H9 (cell line): ENCODE measurements around the gene NMUR1. TPM values are rescaled to one million over a fixed set of nuclear protein-coding genes. Genes with fewer than 3 reads are reported as not detected.
A peak's percentile ranks its signal among the peaks of the same experiment; 100 is the strongest.

Experiments used
- DNase-seq: peaks from one replicate; pipeline ENCODE4 v3.0.0-alpha.2; 2017
- H2AFZ ChIP-seq: one replicate; pipeline ENCODE4 v1.6.1; 2013; ENCODE audit warnings: mild to moderate bottlenecking, low read length, control low read depth, moderate library complexity
- H2AK5ac ChIP-seq: 2 replicates; pipeline ENCODE4 v1.6.1; 2013; ENCODE audit warnings: low read length, control low read depth, mixed read lengths; ENCODE audit not compliant: insufficient read length
- H2BK120ac ChIP-seq: one replicate; pipeline ENCODE4 v1.6.1; 2013; ENCODE audit warnings: low read depth, mild to moderate bottlenecking, low read length, control low read depth, inconsistent platforms; ENCODE audit not compliant: poor library complexity, severe bottlenecking
- H2BK12ac ChIP-seq: 2 replicates; pipeline ENCODE4 v1.6.1; 2013; ENCODE audit warnings: low read length, control low read depth, mixed read lengths, low read depth; ENCODE audit not compliant: insufficient read length
- H2BK15ac ChIP-seq: 2 replicates; pipeline ENCODE4 v1.6.1; 2013; ENCODE audit warnings: low read depth, low read length, control low read depth
- H2BK20ac ChIP-seq: one replicate; pipeline ENCODE4 v1.6.1; 2013; ENCODE audit warnings: low read depth, mild to moderate bottlenecking, low read length, control low read depth, inconsistent platforms; ENCODE audit not compliant: poor library complexity, severe bottlenecking
- H2BK5ac ChIP-seq: 2 replicates; pipeline ENCODE4 v1.6.1; 2013; ENCODE audit warnings: low read length, control low read depth, mixed read lengths; ENCODE audit not compliant: insufficient read length
- H3K14ac ChIP-seq: 2 replicates; pipeline ENCODE4 v1.6.1; 2013; ENCODE audit warnings: low read length, control low read depth; ENCODE audit not compliant: insufficient read depth
- H3K18ac ChIP-seq: 2 replicates; pipeline ENCODE4 v1.6.1; 2013; ENCODE audit warnings: low read depth, mild to moderate bottlenecking, mixed read lengths, low read length, control low read depth; ENCODE audit not compliant: insufficient read length
- H3K23ac ChIP-seq: 2 replicates; pipeline ENCODE4 v1.6.1; 2013; ENCODE audit warnings: low read length, control low read depth, mixed read lengths, low read depth; ENCODE audit not compliant: insufficient read length
- H3K23me2 ChIP-seq: 2 replicates; pipeline ENCODE4 v1.6.1; 2013; ENCODE audit warnings: low read depth, mild to moderate bottlenecking, mixed read lengths, low read length, control low read depth; ENCODE audit not compliant: insufficient read length, poor library complexity, severe bottlenecking
- H3K27ac ChIP-seq: 2 replicates; pipeline ENCODE4 v1.5.1; 2013; ENCODE audit warnings: low read length, control low read depth, mixed read lengths, low read depth; ENCODE audit not compliant: insufficient read length
- H3K27me3 ChIP-seq: 2 replicates; pipeline ENCODE4 v1.6.1; 2013; ENCODE audit warnings: low read length, control low read depth, inconsistent platforms; ENCODE audit not compliant: insufficient read depth
- H3K4ac ChIP-seq: 2 replicates; pipeline ENCODE4 v1.6.1; 2013; ENCODE audit warnings: low read depth, mild to moderate bottlenecking, control low read depth, inconsistent platforms, low read length, moderate library complexity
- H3K4me1 ChIP-seq: 2 replicates; pipeline ENCODE4 v1.6.1; 2013; ENCODE audit warnings: low read length, control low read depth, inconsistent platforms; ENCODE audit not compliant: insufficient read depth
- H3K4me2 ChIP-seq: 2 replicates; pipeline ENCODE4 v1.6.1; 2013; ENCODE audit warnings: low read length, control low read depth, mixed read lengths; ENCODE audit not compliant: insufficient read length, insufficient read depth
- H3K56ac ChIP-seq: 2 replicates; pipeline ENCODE4 v1.6.1; 2013; ENCODE audit warnings: low read depth, mild to moderate bottlenecking, mixed read lengths, low read length, control low read depth; ENCODE audit not compliant: insufficient read length
- H3K79me1 ChIP-seq: 2 replicates; pipeline ENCODE4 v1.6.1; 2013; ENCODE audit warnings: low read depth, mild to moderate bottlenecking, moderate library complexity, low read length, control low read depth, inconsistent platforms; ENCODE audit not compliant: insufficient read depth, poor library complexity, severe bottlenecking
- H3K79me2 ChIP-seq: 2 replicates; pipeline ENCODE4 v1.6.1; 2013; ENCODE audit warnings: low read length, control low read depth, inconsistent platforms; ENCODE audit not compliant: insufficient read depth
- H3K9ac ChIP-seq: 2 replicates; pipeline ENCODE4 v1.6.1; 2013; ENCODE audit warnings: low read length, control low read depth, mixed read lengths; ENCODE audit not compliant: insufficient read length; ENCODE audit errors: extremely low read depth
- H3K9me3 ChIP-seq: one replicate; pipeline ENCODE4 v1.6.1; 2013; ENCODE audit warnings: low read depth, low read length, inconsistent platforms; ENCODE audit not compliant: control insufficient read depth
- H3T11ph ChIP-seq: one replicate; pipeline ENCODE4 v1.6.1; 2013; ENCODE audit warnings: mild to moderate bottlenecking, low read length, control low read depth, inconsistent platforms
- H4K20me1 ChIP-seq: one replicate; pipeline ENCODE4 v1.6.1; 2013; ENCODE audit not compliant: control insufficient read depth, insufficient read length, insufficient read depth
- H4K5ac ChIP-seq: 2 replicates; pipeline ENCODE4 v1.6.1; 2013; ENCODE audit warnings: low read depth, mild to moderate bottlenecking, mixed read lengths, low read length, control low read depth; ENCODE audit not compliant: insufficient read length
- H4K8ac ChIP-seq: replicated peaks from 2 replicates; pipeline ENCODE4 v1.6.1; 2013; ENCODE audit warnings: low read length, control low read depth, mixed read lengths, low read depth; ENCODE audit not compliant: insufficient read length
- H4K91ac ChIP-seq: 2 replicates; pipeline ENCODE4 v1.6.1; 2013; ENCODE audit warnings: low read depth, mild to moderate bottlenecking, moderate library complexity, mixed read lengths, low read length, control low read depth; ENCODE audit not compliant: insufficient read length
- H3K27ac Mint-ChIP-seq, 3 experiments: 2 replicates in 2 of 3; 3 replicates in 1 of 3; pipeline ENCODE4 v1.8.0; 2020 to 2021; ENCODE audit warnings: mixed read lengths in 3 of 3, mild to moderate bottlenecking in 1 of 3, moderate library complexity in 1 of 3
- H3K27me3 Mint-ChIP-seq: 2 replicates; pipeline ENCODE4 v1.8.0; 2021; ENCODE audit warnings: low read depth, mild to moderate bottlenecking, moderate library complexity, mixed read lengths
- H3K36me3 Mint-ChIP-seq, 3 experiments: 2 replicates in 2 of 3; 3 replicates in 1 of 3; pipeline ENCODE4 v1.8.0; 2020 to 2021; ENCODE audit warnings: low read depth in 3 of 3, mixed read lengths in 3 of 3; ENCODE audit not compliant: insufficient read depth in 1 of 3
- H3K4me1 Mint-ChIP-seq, 2 experiments: 2 replicates each; pipeline ENCODE4 v1.8.0; 2020; ENCODE audit warnings: mixed read lengths in 2 of 2
- H3K4me3 Mint-ChIP-seq, 2 experiments: 2 replicates in 1 of 2; 3 replicates in 1 of 2; pipeline ENCODE4 v1.8.0; 2020 to 2021; ENCODE audit warnings: mild to moderate bottlenecking in 2 of 2, mixed read lengths in 2 of 2, moderate library complexity in 1 of 2
- H3K9me3 Mint-ChIP-seq, 2 experiments: 2 replicates in 1 of 2; 3 replicates in 1 of 2; pipeline ENCODE4 v1.8.0; 2020; ENCODE audit warnings: mild to moderate bottlenecking in 2 of 2, mixed read lengths in 2 of 2, moderate library complexity in 1 of 2
- WGBS: extraction: QIAGEN DNeasy Blood & Tissue Kit; methylation state at CpG from one replicate; pipeline ENCODE4 v1.1.7; 2013; ENCODE audit warnings: missing lambda C conversion rate, low lambda C conversion rate, mixed read lengths; ENCODE audit not compliant: insufficient read length; ENCODE audit errors: extremely low coverage; 5-methylcytosine and 5-hydroxymethylcytosine counted together
- total RNA-seq: library from RNA; stranded (reverse); gene quantifications from 2 replicates; pipeline ENCODE4 v1.2.1, GENCODE V29; 2021
- TF ChIP-seq, protein P1 (sequence below): fragments of 200-600 bp; sonication (generic); conservative IDR thresholded peaks from 3 replicates; pipeline ENCODE4 v1.8.0; 2021; ENCODE audit warnings: antibody characterized with exemption, mild to moderate bottlenecking

Gene NMUR1
- total RNA-seq, 1 experiment from 2014 or later, result 0.20 TPM

DNA sequence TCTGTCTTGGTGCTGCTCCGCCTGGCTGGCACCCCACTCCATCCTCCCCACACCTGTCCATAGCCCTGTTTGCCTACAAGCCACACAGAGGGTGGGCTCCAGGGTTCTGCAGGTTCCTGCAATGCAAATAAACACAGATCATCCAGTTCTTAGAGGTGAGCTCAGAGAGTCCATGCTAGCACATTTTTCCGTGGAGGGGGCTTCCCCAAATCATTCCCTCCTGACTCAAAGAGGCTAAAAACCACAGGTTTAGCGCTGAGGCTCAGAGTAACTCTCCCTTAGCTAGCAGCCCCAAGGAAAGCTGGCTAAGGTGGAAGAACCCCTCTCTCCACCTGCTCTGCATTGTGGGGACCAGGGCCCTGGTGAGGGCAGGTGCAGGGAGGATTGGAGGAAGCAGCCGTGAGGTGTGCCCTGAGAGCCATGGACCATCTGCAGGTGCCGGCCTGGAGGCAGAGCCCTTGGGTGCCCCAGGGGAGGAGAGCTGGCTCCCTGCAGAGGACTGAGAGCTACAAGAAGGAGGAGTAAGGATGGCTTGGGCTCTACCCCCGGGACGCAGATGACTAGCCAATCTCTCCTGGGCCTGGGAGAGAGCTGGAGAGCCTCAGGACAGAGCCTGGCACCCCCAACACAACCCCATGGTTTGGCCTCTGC lies 38.7 kb upstream of the NMUR1 start:
- H3T11ph ChIP-seq, result no peak overlapping the region
- no peak overlapping the region for H2BK12ac ChIP-seq
- peak overlapping the region; percentile 77 to 96 (median 95) for H3K27ac Mint-ChIP-seq
- H3K4me1 Mint-ChIP-seq, result peaks cover 46 to 49% of the 10 kb centered on the region in 2 experiments
- H2BK120ac ChIP-seq, result peak overlapping the region; percentile 50
- H3K9me3 ChIP-seq, result no peaks in the 10 kb centered on the region
- no peak overlapping the region for H3K4me2 ChIP-seq
- no peak overlapping the region for H3K27ac ChIP-seq
- no peak for DNase-seq
- H4K91ac ChIP-seq, result peak overlapping the region; percentile 14
- H3K4ac ChIP-seq, result no peak overlapping the region
- no peak overlapping the region for H4K8ac ChIP-seq
- no peak overlapping the region for H4K5ac ChIP-seq
- no peak overlapping the region for H2AFZ ChIP-seq
- no peaks in the 10 kb centered on the region for H3K79me1 ChIP-seq
- no peak overlapping the region for H2BK5ac ChIP-seq
- TF ChIP-seq, protein P1, sequence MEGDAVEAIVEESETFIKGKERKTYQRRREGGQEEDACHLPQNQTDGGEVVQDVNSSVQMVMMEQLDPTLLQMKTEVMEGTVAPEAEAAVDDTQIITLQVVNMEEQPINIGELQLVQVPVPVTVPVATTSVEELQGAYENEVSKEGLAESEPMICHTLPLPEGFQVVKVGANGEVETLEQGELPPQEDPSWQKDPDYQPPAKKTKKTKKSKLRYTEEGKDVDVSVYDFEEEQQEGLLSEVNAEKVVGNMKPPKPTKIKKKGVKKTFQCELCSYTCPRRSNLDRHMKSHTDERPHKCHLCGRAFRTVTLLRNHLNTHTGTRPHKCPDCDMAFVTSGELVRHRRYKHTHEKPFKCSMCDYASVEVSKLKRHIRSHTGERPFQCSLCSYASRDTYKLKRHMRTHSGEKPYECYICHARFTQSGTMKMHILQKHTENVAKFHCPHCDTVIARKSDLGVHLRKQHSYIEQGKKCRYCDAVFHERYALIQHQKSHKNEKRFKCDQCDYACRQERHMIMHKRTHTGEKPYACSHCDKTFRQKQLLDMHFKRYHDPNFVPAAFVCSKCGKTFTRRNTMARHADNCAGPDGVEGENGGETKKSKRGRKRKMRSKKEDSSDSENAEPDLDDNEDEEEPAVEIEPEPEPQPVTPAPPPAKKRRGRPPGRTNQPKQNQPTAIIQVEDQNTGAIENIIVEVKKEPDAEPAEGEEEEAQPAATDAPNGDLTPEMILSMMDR, result no peak
- WGBS, result no CpG with 5 or more reads among the region's 7 CpGs
- no peak overlapping the region for H3K56ac ChIP-seq
- H3K9me3 Mint-ChIP-seq, result peaks cover 22 to 25% of the 10 kb centered on the region in 2 experiments
- peaks cover 1 to 29% (median 5%) of the 10 kb centered on the region in 3 experiments; a peak in 4 of 7 replicates for H3K36me3 Mint-ChIP-seq
- H3K4me3 Mint-ChIP-seq, result no peak overlapping the region
- no peaks in the 10 kb centered on the region for H3K27me3 ChIP-seq
- peaks cover 5% of the 10 kb centered on the region for H3K23me2 ChIP-seq
- H3K9ac ChIP-seq, result no peak overlapping the region
- H3K27me3 Mint-ChIP-seq, result no peaks in the 10 kb centered on the region
- H4K20me1 ChIP-seq, result no peaks in the 10 kb centered on the region
- H3K79me2 ChIP-seq, result no peaks in the 10 kb centered on the region
- H3K23ac ChIP-seq, result no peak overlapping the region
- peak overlapping the region; percentile 37; the same call in 1 of the 2 replicates for H3K14ac ChIP-seq
- peak overlapping the region; percentile 70 for H3K18ac ChIP-seq
- no peak overlapping the region for H2AK5ac ChIP-seq
- no peak overlapping the region for H2BK20ac ChIP-seq
- H2BK15ac ChIP-seq, result no peak overlapping the region
- peaks cover 11% of the 10 kb centered on the region; the same call in 1 of the 2 replicates for H3K4me1 ChIP-seq
